AG04450 (cell line): ENCODE results near the gene GUCD1. TPM values are rescaled to one million over a fixed set of nuclear protein-coding genes. Genes with fewer than 3 reads are reported as not detected.

Experiments used
- CTCF ChIA-PET: fragments of 300-600, 350-600 bp; formaldehyde crosslinking; extraction: SDS; loops from one replicate; lab custom pipeline; 2022; ENCODE audit warnings: antibody characterized with exemption, inconsistent platforms; lab: Charles Lee
- POLR2A ChIA-PET: fragments of 350-600 bp; formaldehyde crosslinking; extraction: SDS; loops from one replicate; lab custom pipeline; 2021; ENCODE audit warnings: antibody characterized with exemption, inconsistent platforms; lab: Yijun Ruan, JAX
- DNase-seq: peaks from one replicate; pipeline ENCODE4 v3.0.0-alpha.2; 2011; ENCODE audit warnings: low read depth, low spot score
- H3K27ac ChIP-seq: one replicate; pipeline ENCODE4 v1.5.1; 2012; ENCODE audit warnings: low read depth, low read length, control low read depth
- H3K27me3 ChIP-seq: one replicate; pipeline ENCODE4 v1.6.0; 2012; ENCODE audit warnings: low read length; ENCODE audit not compliant: control insufficient read depth, insufficient read depth
- H3K4me3 ChIP-seq: 2 replicates; pipeline ENCODE4 v1.5.1; 2011; ENCODE audit warnings: mild to moderate bottlenecking, low read depth, low read length, control low read depth
- H3K9me3 ChIP-seq: 2 replicates; pipeline ENCODE4 v1.5.1; 2012; ENCODE audit warnings: low read length; ENCODE audit not compliant: control insufficient read depth, insufficient read depth
- CTCF ChIP-seq: IDR thresholded peaks from 2 replicates; pipeline ENCODE4 v1.5.1; 2011; ENCODE audit warnings: low read depth, low read length, control low read depth, inconsistent platforms
- polyA plus RNA-seq: library from polyadenylated mRNA; depleted of rRNA; stranded (reverse); fragments of >200 nt; gene quantifications from 2 replicates; pipeline ENCODE4 v1.2.3, GENCODE V29; 2011

GUCD1 gene
- polyA plus RNA-seq, 1 experiment = 52.1 TPM

GRCh38 chr22:24504540-24504939 lies 50.4 kb downstream of the GUCD1 start:
- TF ChIP-seq CTCF = no peak
- Histone ChIP-seq H3K4me3 (no peak overlapping the region), H3K27ac (no peak overlapping the region), H3K9me3 (no peaks in the 10 kb centered on the region), H3K27me3 (peaks cover 9% of the 10 kb centered on the region)
- no peak for DNase-seq
- ChIA-PET POLR2A (no interaction called here), CTCF (interaction anchor here (0.9 kb wide), 1 partner anchor 26 kb away, joined by 3 read pairs; no protein-coding TSS in a partner anchor)

- CTCF ChIA-PET = interaction anchor here (1.4 to 2.3 kb wide), 5 partner anchors 9 to 80 kb away, joined by 4 to 13 read pairs (median 8); no protein-coding TSS in a partner anchor
- TF ChIP-seq CTCF = no peak
- POLR2A ChIA-PET = no interaction called here
- no peaks in the 10 kb centered on the region for H3K9me3 ChIP-seq
- H3K27me3 ChIP-seq = peaks cover 9% of the 10 kb centered on the region
- no peak for DNase-seq
- no peak overlapping the region for H3K27ac ChIP-seq
- H3K4me3 ChIP-seq = no peak overlapping the region
Observed at GRCh38 chr22:24503843-24504338, 51.0 kb downstream of the GUCD1 start.

GRCh38 chr22:24503137-24503842 lies 51.6 kb downstream of the GUCD1 start:
- POLR2A ChIA-PET = no interaction called here
- peaks cover 9% of the 10 kb centered on the region for H3K27me3 ChIP-seq
- peak; percentile 82 for TF ChIP-seq CTCF
- no peak overlapping the region for H3K27ac ChIP-seq
- DNase-seq = no peak
- H3K4me3 ChIP-seq = no peak overlapping the region
- no peaks in the 10 kb centered on the region for H3K9me3 ChIP-seq
- CTCF ChIA-PET = interaction anchor here (0.7 to 2.3 kb wide), 15 partner anchors 9 to 212 kb away, joined by 3 to 13 read pairs (median 5); no protein-coding TSS in a partner anchor

GRCh38 chr22:24502541-24502940 lies 52.4 kb downstream of the GUCD1 start:
- H3K9me3 ChIP-seq = no peaks in the 10 kb centered on the region
- H3K27ac ChIP-seq = no peak overlapping the region
- no peak for DNase-seq
- no peak for TF ChIP-seq CTCF
- ChIA-PET CTCF (interaction anchor here (0.7 to 2.3 kb wide), 17 partner anchors 9 to 211 kb away, joined by 3 to 13 read pairs (median 5); no protein-coding TSS in a partner anchor), POLR2A (no interaction called here)
- H3K4me3 ChIP-seq = no peak overlapping the region
- H3K27me3 ChIP-seq = peaks cover 14% of the 10 kb centered on the region

GRCh38 chr22:24502034-24502433 lies 52.9 kb downstream of the GUCD1 start:
- POLR2A ChIA-PET = no interaction called here
- TF ChIP-seq CTCF = no peak
- no peak overlapping the region for H3K4me3 ChIP-seq
- DNase-seq = no peak
- no peaks in the 10 kb centered on the region for H3K9me3 ChIP-seq
- CTCF ChIA-PET = interaction anchor here (0.8 to 2.3 kb wide), 11 partner anchors 10 to 211 kb away, joined by 3 to 13 read pairs (median 5); no protein-coding TSS in a partner anchor
- peaks cover 15% of the 10 kb centered on the region for H3K27me3 ChIP-seq
- no peak overlapping the region for H3K27ac ChIP-seq
